Measurements from ENCODE around the gene SGO2.

The SGO2 gene

DNA sequence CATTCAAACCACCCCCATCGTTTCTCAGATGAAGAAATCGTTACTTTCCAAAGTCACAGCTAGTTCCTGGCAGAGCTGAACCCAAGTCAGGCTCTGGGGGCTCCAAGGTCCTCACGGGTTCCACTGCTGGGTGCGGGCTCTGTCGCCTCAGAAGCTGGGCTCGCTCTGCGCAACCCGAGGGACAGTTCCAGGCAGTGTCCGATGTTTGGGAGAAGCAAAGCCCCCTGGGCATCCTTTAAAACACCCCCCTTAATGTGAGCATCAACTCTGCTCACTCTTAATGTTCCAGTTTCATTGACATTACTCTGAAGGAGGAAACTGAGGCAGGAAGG is 60.6 kb downstream of the SGO2 start:
- H3K79me2 ChIP-seq (ENCODE audit: insufficient read depth, low read length) = no peaks in the 10 kb centered on the region
- H3K36me3 ChIP-seq (ENCODE audit: low read length) = peaks cover 6% of the 10 kb centered on the region; the same call in 1 of the 2 replicates
- no peaks in the 10 kb centered on the region for H3K9me3 ChIP-seq (ENCODE audit: insufficient read depth, low read length)
- no peaks in the 10 kb centered on the region for H3K27me3 ChIP-seq (ENCODE audit: low read length)
- H4K20me1 ChIP-seq (ENCODE audit: low read depth, low read length) = no peaks in the 10 kb centered on the region
- no peak overlapping the region for H3K27ac ChIP-seq (ENCODE audit: low read depth, low read length)
- H3K9me2 ChIP-seq (replicated peaks; ENCODE audit: insufficient read depth, low read length) = no peaks in the 10 kb centered on the region
- H3K4me2 ChIP-seq (ENCODE audit: low read depth, low read length, poor library complexity, severe bottlenecking) = no peak overlapping the region
- no peak overlapping the region for H3K9ac ChIP-seq (ENCODE audit: low read length)
- no peak for TF ChIP-seq CTCF (IDR thresholded peaks at IDR 0.05; ENCODE audit: insufficient read depth, low read length, poor library complexity, severe bottlenecking)
- TF ChIP-seq EZH2phosphoT487 (conservative IDR thresholded peaks at IDR 0.05; ENCODE audit: low read length) = no peak
- no peak overlapping the region for H2AFZ ChIP-seq (ENCODE audit: low read depth, low read length, severe bottlenecking)
- H3K4me3 ChIP-seq (ENCODE audit: insufficient read depth, low read length, poor library complexity, severe bottlenecking) = no peak overlapping the region
- peaks cover 3% of the 10 kb centered on the region; the same call in 1 of the 2 replicates for H3F3A ChIP-seq (ENCODE audit: insufficient read depth)

- Histone ChIP-seq H2AFZ (ENCODE audit: low read depth, low read length, severe bottlenecking) (no peak overlapping the region), H3K4me3 (ENCODE audit: insufficient read depth, low read length, poor library complexity, severe bottlenecking) (no peak overlapping the region)
- TF ChIP-seq EZH2phosphoT487 (conservative IDR thresholded peaks at IDR 0.05; ENCODE audit: low read length) = no peak
- TF ChIP-seq CTCF (IDR thresholded peaks at IDR 0.05; ENCODE audit: insufficient read depth, low read length, poor library complexity, severe bottlenecking) = no peak
These were observed 61.1 kb downstream of the SGO2 start for GRCh38 chr2:200587007-200587616.

GRCh38 chr2:200588076-200588678 is 62.2 kb downstream of the SGO2 start:
- Histone ChIP-seq H3K9ac (ENCODE audit: low read length) (no peak overlapping the region), H3K4me3 (ENCODE audit: insufficient read depth, low read length, poor library complexity, severe bottlenecking) (no peak overlapping the region), H3K36me3 (ENCODE audit: low read length) (peaks cover 3% of the 10 kb centered on the region; the same call in 1 of the 2 replicates), H3K27ac (ENCODE audit: low read depth, low read length) (no peak overlapping the region), H3F3A (ENCODE audit: insufficient read depth) (peaks cover 3% of the 10 kb centered on the region; the same call in 1 of the 2 replicates), H4K20me1 (ENCODE audit: low read depth, low read length) (no peaks in the 10 kb centered on the region), H3K4me2 (ENCODE audit: low read depth, low read length, poor library complexity, severe bottlenecking) (no peak overlapping the region), H3K27me3 (ENCODE audit: low read length) (no peaks in the 10 kb centered on the region), H3K79me2 (ENCODE audit: insufficient read depth, low read length) (no peaks in the 10 kb centered on the region), H3K9me2 (replicated peaks; ENCODE audit: insufficient read depth, low read length) (no peaks in the 10 kb centered on the region), H2AFZ (ENCODE audit: low read depth, low read length, severe bottlenecking) (no peak overlapping the region), H3K9me3 (ENCODE audit: insufficient read depth, low read length) (no peaks in the 10 kb centered on the region)
- TF ChIP-seq CTCF (IDR thresholded peaks at IDR 0.05; ENCODE audit: insufficient read depth, low read length, poor library complexity, severe bottlenecking) = no peak
- TF ChIP-seq EZH2phosphoT487 (conservative IDR thresholded peaks at IDR 0.05; ENCODE audit: low read length) = no peak

More at GRCh38 chr2:200587007-200587616, 61.1 kb downstream of the SGO2 start:
- Histone ChIP-seq H3K27ac (ENCODE audit: low read depth, low read length) (no peak overlapping the region), H3K9me2 (replicated peaks; ENCODE audit: insufficient read depth, low read length) (no peaks in the 10 kb centered on the region), H3K4me2 (ENCODE audit: low read depth, low read length, poor library complexity, severe bottlenecking) (no peak overlapping the region), H3K79me2 (ENCODE audit: insufficient read depth, low read length) (no peaks in the 10 kb centered on the region), H3F3A (ENCODE audit: insufficient read depth) (peaks cover 3% of the 10 kb centered on the region; the same call in 1 of the 2 replicates), H3K9me3 (ENCODE audit: insufficient read depth, low read length) (no peaks in the 10 kb centered on the region), H3K9ac (ENCODE audit: low read length) (no peak overlapping the region), H3K27me3 (ENCODE audit: low read length) (no peaks in the 10 kb centered on the region), H3K36me3 (ENCODE audit: low read length) (peaks cover 3% of the 10 kb centered on the region; the same call in 1 of the 2 replicates), H4K20me1 (ENCODE audit: low read depth, low read length) (no peaks in the 10 kb centered on the region)

All from SU-DHL-6 (cell line).